HG03066 (cell line): Measurements from ENCODE around the gene TMEM82.

Experiments used
- ATAC-seq: cut with Tn5 transposase; IDR thresholded peaks from one replicate; pipeline ENCODE4 v1.9.1; 2021; ENCODE audit warnings: low read depth; ENCODE audit not compliant: unreplicated experiment

TMEM82 gene

DNA sequence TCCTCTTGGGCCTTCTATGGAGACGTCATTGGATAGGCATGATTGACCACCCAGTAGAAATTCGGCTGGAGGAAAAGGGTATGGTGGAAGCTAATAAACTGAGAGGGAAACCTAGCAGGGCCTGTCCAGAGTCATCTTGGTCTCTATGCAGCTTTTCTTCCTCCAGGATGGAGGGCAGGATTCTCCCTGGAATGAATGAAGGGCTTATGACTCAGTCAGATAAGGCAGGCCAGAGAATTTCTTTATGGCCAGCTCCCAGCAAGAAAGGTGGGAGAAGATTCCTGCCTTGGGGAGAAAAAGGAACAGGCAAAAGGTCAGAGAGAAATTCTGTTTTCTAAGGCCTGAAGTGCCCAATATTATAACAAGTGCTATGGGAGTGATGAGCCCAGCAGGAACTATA lies 33.4 kb downstream of the TMEM82 start:
- ATAC-seq: no peak

GRCh38 chr1:15777909-15778707 lies 35.8 kb downstream of the TMEM82 start:
- ATAC-seq: no peak

GRCh38 chr1:15785683-15786082 lies 43.4 kb downstream of the TMEM82 start:
- no peak for ATAC-seq

DNA sequence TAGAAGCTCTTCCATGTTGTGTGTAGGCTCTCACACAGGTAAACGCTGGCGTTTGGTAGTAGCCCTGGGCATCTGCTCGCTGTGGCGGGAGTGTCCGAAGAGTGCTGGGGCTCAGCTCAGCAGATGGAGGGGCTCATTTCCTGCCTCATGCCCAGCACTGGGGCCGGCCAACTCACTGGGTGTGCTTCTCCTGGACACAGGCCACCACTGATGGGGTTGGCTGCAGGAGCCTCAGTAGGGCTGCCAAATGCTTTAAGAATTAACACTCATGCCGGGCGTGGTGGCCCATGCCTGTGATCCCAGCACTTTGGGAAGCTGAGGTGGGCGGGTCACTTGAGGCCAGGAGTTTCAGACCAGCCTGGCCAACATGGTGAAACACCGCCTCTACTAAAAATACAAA lies 44.3 kb downstream of the TMEM82 start:
- no peak for ATAC-seq

DNA sequence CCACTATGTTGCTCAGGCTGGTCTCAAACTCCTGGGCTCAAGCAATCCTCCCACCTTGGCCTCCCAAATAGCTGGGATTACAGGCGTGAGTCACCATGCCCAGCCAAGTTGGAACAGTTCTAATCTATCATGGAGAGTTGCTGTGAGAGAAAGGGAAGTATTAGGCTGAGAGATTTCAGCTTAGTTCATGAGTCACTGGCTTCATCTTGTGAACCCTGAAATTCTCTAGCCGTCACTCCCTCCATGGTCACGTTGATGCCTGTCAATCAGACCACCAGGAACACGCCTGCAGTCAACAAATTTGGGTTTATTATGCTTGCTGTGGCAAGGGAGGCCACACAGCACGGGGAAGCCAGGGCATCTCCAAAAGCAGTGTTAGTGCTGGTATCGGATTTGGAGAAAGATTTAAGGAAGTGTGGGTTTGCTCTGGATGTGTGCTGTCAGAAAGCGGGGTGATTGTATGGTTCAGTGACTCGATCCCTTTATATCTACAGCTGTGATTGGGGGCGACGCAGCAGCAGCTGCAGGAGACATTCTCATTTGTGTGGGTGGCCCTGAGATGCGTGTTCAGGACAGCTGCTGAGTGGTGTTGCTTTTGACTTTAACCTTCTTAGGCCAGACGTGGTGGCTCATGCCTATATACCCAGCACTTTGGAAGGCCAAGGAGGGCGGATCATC lies 46.5 kb downstream of the TMEM82 start:
- no peak for ATAC-seq

- ATAC-seq: no peak
These were observed 53.8 kb downstream of the TMEM82 start for GRCh38 chr1:15796086-15796462.
